T47D (cell line): ENCODE results near the gene LLGL2.

Experiments used
- DNase-seq, 2 experiments: peaks; one replicate each; pipeline versions ENCODE4 v3.0.0 to v3.0.0-alpha.2; 2011 to 2012; ENCODE audit warnings: low read depth in 1 of 2, low spot score in 1 of 2
- JUND ChIP-seq: IDR thresholded peaks from 2 replicates; pipeline ENCODE4 v1.6.1; 2012; ENCODE audit warnings: low read depth
- in situ Hi-C: cut with HindIII; loops from 2 replicates; pipeline ENCODE4 v1.10.0; 2016; ENCODE audit warnings: low sequenced_read_pairs, low pct_unique_long_range_greater_than_20kb

Gene LLGL2

GRCh38 chr17:75498726-75499213 lies 26.7 kb upstream of the LLGL2 start:
- TF ChIP-seq JUND: no peak
- in situ Hi-C loops: no loop called here
- peak in 1 of 2 experiments; percentile 33 for DNase-seq

GRCh38 chr17:75499313-75500022 lies 26.0 kb upstream of the LLGL2 start:
- no peak for DNase-seq
- in situ Hi-C loops: no loop called here
- no peak for TF ChIP-seq JUND

- in situ Hi-C loops: no loop called here
- TF ChIP-seq JUND: no peak
- DNase-seq: no peak
Measured at GRCh38 chr17:75500419-75501216, 24.9 kb upstream of the LLGL2 start.

- no peak for DNase-seq
- in situ Hi-C loops: no loop called here
- TF ChIP-seq JUND: no peak
Measured at GRCh38 chr17:75501378-75502071, 24.0 kb upstream of the LLGL2 start.

GRCh38 chr17:75502072-75502720 lies 23.3 kb upstream of the LLGL2 start:
- DNase-seq: no peak
- in situ Hi-C loops: no loop called here
- no peak for TF ChIP-seq JUND

GRCh38 chr17:75502721-75503329 lies 22.7 kb upstream of the LLGL2 start:
- TF ChIP-seq JUND: no peak
- no peak for DNase-seq
- in situ Hi-C loops: no loop called here

- DNase-seq: no peak
- in situ Hi-C loops: no loop called here
- TF ChIP-seq JUND: no peak
Measured at GRCh38 chr17:75503337-75503950, 22.1 kb upstream of the LLGL2 start.

- TF ChIP-seq JUND: no peak
- in situ Hi-C loops: no loop called here
- DNase-seq: no peak
Measured at GRCh38 chr17:75503976-75504346, 21.5 kb upstream of the LLGL2 start.

- in situ Hi-C loops: no loop called here
- DNase-seq: peak; percentile 65 to 92
- no peak for TF ChIP-seq JUND
Measured at GRCh38 chr17:75504347-75505151, 20.9 kb upstream of the LLGL2 start.

- no peak for TF ChIP-seq JUND
- no peak for DNase-seq
- in situ Hi-C loops: no loop called here
Measured at GRCh38 chr17:75505152-75505409, 20.4 kb upstream of the LLGL2 start.

- in situ Hi-C loops: no loop called here
- no peak for TF ChIP-seq JUND
Measured at GRCh38 chr17:75505640-75506039, 19.9 kb upstream of the LLGL2 start.

More at GRCh38 chr17:75505640-75506039, 19.9 kb upstream of the LLGL2 start:
- no peak for DNase-seq
